ENCODE results near the gene CFAP73. TPM values are rescaled to one million over a fixed set of nuclear protein-coding genes. Genes with fewer than 3 reads are reported as not detected.

Gene CFAP73
- total RNA-seq, 1 experiment from 2014 or later = 0.10 TPM

DNA sequence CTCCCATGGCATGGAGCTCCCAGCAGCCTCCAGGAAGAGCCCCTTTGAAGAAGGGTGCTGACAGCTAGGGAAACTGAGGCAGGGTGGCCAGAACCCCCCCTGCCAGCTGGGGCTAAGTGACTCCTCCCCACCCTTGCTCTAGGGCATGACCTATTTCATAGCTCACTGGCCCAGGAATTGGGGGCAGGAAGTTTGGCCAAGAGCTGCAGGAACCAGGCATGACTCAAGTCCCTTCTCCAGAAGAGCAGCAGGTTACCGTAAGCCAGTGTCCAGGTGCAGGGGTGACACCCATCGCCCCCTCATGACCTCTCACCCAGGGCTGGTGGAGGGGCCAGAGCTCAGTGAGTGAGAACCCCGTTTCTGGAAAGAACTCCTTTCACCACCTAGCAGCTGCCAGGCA is 15.9 kb upstream of the CFAP73 start:
- intact Hi-C loops (cut with micrococcal nuclease; ENCODE audit: unreplicated experiment) = no loop called here
- CTCF ChIA-PET = no interaction called here
- DNase-seq (ENCODE audit: low read depth, low spot score) = no peak

DNA sequence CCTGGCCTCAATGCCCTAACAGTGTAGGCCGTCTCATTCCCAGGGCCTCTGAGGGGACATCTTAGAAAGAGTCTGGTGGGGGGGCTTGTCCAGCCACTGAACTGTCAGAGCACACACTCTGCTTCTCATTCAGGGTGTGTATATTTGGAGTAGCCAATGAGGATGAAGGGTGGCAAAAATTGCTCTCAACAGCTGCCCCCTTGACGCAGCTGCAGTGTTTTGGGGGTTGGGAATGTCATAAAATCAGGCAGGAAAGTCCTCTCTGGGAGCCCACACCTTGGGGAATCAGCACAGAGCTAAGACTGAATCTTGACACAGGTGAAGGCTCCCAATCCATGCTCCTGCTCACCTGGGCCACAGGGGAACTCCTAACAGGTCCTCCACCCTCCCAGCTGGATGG is 15.5 kb upstream of the CFAP73 start:
- Histone ChIP-seq H3K4me1 (ENCODE audit: control insufficient read depth, insufficient read depth, low read length) (peaks cover 4% of the 10 kb centered on the region), H3K27ac (ENCODE audit: low read length) (no peak overlapping the region), H3K27me3 (ENCODE audit: control insufficient read depth, insufficient read depth, low read length) (no peaks in the 10 kb centered on the region), H3K36me3 (ENCODE audit: control insufficient read depth, insufficient read depth, low read length) (no peaks in the 10 kb centered on the region), H3K9me3 (ENCODE audit: control insufficient read depth, insufficient read depth, low read depth, low read length) (no peaks in the 10 kb centered on the region), H3K4me3 (ENCODE audit: low read depth in 2 of 2, low read length in 2 of 2) (no peak overlapping the region)
- DNase-seq (ENCODE audit: low read depth, low spot score) (no peak), ATAC-seq (no peak)
- CTCF ChIA-PET = no interaction called here
- in situ Hi-C loops (cut with HindIII; ENCODE audit: low pct_unique_long_range_greater_than_20kb, low sequenced_read_pairs) = no loop called here
- intact Hi-C loops (cut with micrococcal nuclease; ENCODE audit: unreplicated experiment) = no loop called here
- POLR2A ChIA-PET = no interaction called here
- no TSS peak for BruUV-seq (replicated peaks)
- TF ChIP-seq POLR2AphosphoS5 (IDR thresholded peaks at IDR 0.05; ENCODE audit: low read depth, low read length) (no peak), TCF7L2 (IDR thresholded peaks at IDR 0.05; ENCODE audit: low read depth, low read length) (no peak), SIN3A (IDR thresholded peaks at IDR 0.05; ENCODE audit: borderline replicate concordance, insufficient read depth, low read depth, low read length) (no peak)
- TF ChIP-seq, protein P1, sequence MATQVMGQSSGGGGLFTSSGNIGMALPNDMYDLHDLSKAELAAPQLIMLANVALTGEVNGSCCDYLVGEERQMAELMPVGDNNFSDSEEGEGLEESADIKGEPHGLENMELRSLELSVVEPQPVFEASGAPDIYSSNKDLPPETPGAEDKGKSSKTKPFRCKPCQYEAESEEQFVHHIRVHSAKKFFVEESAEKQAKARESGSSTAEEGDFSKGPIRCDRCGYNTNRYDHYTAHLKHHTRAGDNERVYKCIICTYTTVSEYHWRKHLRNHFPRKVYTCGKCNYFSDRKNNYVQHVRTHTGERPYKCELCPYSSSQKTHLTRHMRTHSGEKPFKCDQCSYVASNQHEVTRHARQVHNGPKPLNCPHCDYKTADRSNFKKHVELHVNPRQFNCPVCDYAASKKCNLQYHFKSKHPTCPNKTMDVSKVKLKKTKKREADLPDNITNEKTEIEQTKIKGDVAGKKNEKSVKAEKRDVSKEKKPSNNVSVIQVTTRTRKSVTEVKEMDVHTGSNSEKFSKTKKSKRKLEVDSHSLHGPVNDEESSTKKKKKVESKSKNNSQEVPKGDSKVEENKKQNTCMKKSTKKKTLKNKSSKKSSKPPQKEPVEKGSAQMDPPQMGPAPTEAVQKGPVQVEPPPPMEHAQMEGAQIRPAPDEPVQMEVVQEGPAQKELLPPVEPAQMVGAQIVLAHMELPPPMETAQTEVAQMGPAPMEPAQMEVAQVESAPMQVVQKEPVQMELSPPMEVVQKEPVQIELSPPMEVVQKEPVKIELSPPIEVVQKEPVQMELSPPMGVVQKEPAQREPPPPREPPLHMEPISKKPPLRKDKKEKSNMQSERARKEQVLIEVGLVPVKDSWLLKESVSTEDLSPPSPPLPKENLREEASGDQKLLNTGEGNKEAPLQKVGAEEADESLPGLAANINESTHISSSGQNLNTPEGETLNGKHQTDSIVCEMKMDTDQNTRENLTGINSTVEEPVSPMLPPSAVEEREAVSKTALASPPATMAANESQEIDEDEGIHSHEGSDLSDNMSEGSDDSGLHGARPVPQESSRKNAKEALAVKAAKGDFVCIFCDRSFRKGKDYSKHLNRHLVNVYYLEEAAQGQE (IDR thresholded peaks at IDR 0.05; ENCODE audit: insufficient read depth in 1 of 2, low read depth in 2 of 2, low read length in 1 of 2) = no peak

More for the DNA sequence above, 15.9 kb upstream of the CFAP73 start:
- H3K27ac ChIP-seq (ENCODE audit: low read length) = no peak overlapping the region
- H3K36me3 ChIP-seq (ENCODE audit: control insufficient read depth, insufficient read depth, low read length) = no peaks in the 10 kb centered on the region
- no peak overlapping the region for H3K4me3 ChIP-seq (ENCODE audit: low read depth in 2 of 2, low read length in 2 of 2)
- in situ Hi-C loops (cut with HindIII; ENCODE audit: low pct_unique_long_range_greater_than_20kb, low sequenced_read_pairs) = no loop called here
- ATAC-seq = no peak
- POLR2A ChIA-PET = no interaction called here
- BruUV-seq (replicated peaks) = no TSS peak
- no peaks in the 10 kb centered on the region for H3K27me3 ChIP-seq (ENCODE audit: control insufficient read depth, insufficient read depth, low read length)
- TF ChIP-seq, protein P1 (IDR thresholded peaks at IDR 0.05; ENCODE audit: insufficient read depth in 1 of 2, low read depth in 2 of 2, low read length in 1 of 2) = no peak
- TF ChIP-seq POLR2AphosphoS5 (IDR thresholded peaks at IDR 0.05; ENCODE audit: low read depth, low read length) (no peak), TCF7L2 (IDR thresholded peaks at IDR 0.05; ENCODE audit: low read depth, low read length) (no peak), SIN3A (IDR thresholded peaks at IDR 0.05; ENCODE audit: borderline replicate concordance, insufficient read depth, low read depth, low read length) (no peak)
- TF ChIP-seq, protein P2, sequence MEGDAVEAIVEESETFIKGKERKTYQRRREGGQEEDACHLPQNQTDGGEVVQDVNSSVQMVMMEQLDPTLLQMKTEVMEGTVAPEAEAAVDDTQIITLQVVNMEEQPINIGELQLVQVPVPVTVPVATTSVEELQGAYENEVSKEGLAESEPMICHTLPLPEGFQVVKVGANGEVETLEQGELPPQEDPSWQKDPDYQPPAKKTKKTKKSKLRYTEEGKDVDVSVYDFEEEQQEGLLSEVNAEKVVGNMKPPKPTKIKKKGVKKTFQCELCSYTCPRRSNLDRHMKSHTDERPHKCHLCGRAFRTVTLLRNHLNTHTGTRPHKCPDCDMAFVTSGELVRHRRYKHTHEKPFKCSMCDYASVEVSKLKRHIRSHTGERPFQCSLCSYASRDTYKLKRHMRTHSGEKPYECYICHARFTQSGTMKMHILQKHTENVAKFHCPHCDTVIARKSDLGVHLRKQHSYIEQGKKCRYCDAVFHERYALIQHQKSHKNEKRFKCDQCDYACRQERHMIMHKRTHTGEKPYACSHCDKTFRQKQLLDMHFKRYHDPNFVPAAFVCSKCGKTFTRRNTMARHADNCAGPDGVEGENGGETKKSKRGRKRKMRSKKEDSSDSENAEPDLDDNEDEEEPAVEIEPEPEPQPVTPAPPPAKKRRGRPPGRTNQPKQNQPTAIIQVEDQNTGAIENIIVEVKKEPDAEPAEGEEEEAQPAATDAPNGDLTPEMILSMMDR (IDR thresholded peaks at IDR 0.05) = no peak
- no peaks in the 10 kb centered on the region for H3K9me3 ChIP-seq (ENCODE audit: control insufficient read depth, insufficient read depth, low read depth, low read length)
- peaks cover 2% of the 10 kb centered on the region for H3K4me1 ChIP-seq (ENCODE audit: control insufficient read depth, insufficient read depth, low read length)
